ENCODE measurements around the gene LRRC56.

DNA sequence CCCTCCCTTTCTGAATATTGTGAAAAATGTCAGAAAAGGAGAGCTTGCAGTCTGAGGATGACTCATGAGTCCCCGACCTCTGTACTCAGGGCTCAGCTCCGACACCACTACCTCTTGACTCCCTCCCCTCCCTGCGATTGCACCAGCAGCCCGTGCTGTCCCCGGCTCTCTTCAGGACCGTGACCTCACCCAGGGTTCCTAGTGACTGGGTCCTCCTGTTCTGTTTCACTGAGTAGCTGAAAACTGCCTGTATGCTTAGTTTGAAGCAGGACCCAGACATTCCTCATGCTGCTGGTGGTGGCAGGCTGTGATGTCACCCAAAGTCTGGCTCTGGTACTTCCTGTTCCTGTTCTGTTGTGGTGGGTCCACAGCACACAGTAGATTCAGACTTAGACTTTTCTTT, 50.7 kb downstream of the LRRC56 start:
- TF ChIP-seq, protein P1, sequence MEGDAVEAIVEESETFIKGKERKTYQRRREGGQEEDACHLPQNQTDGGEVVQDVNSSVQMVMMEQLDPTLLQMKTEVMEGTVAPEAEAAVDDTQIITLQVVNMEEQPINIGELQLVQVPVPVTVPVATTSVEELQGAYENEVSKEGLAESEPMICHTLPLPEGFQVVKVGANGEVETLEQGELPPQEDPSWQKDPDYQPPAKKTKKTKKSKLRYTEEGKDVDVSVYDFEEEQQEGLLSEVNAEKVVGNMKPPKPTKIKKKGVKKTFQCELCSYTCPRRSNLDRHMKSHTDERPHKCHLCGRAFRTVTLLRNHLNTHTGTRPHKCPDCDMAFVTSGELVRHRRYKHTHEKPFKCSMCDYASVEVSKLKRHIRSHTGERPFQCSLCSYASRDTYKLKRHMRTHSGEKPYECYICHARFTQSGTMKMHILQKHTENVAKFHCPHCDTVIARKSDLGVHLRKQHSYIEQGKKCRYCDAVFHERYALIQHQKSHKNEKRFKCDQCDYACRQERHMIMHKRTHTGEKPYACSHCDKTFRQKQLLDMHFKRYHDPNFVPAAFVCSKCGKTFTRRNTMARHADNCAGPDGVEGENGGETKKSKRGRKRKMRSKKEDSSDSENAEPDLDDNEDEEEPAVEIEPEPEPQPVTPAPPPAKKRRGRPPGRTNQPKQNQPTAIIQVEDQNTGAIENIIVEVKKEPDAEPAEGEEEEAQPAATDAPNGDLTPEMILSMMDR (conservative IDR thresholded peaks at IDR 0.05 in 1 of 2, IDR thresholded peaks at IDR 0.05 in 1 of 2; ENCODE audit: low read depth in 1 of 2, low read length in 2 of 2): no peak
- TF ChIP-seq EZH2 (IDR thresholded peaks at IDR 0.05; ENCODE audit: low read length, missing control alignments): no peak

Measured in fibroblast of lung (primary cell).